Activated T-cell treated with anti-CD3 and anti-CD28 coated beads, Interleukin-2, amount 50 U/mL, for 1 hour (primary cell): ENCODE data around the gene CCDC39.
A peak's percentile ranks its signal among the peaks of the same experiment; 100 is the strongest.
"Not testable (repeated sequence)": the region's sequence is repeated elsewhere in the genome, so short reads cannot be mapped to it uniquely, and the experiment has no call there.

Experiments
- DNase-seq: peaks from one replicate; pipeline ENCODE4 v3.0.0-alpha.2; 2020

CCDC39 gene

GRCh38 chr3:180619723-180620122, 59.6 kb downstream of the CCDC39 start:
- no peak for DNase-seq

- not testable (repeated sequence) for DNase-seq
These were observed 60.7 kb downstream of the CCDC39 start for GRCh38 chr3:180618563-180618962.

- DNase-seq: no peak
These were observed 62.2 kb downstream of the CCDC39 start for GRCh38 chr3:180617049-180617448.

GRCh38 chr3:180615954-180616353, 63.3 kb downstream of the CCDC39 start:
- DNase-seq: no peak

GRCh38 chr3:180612364-180612763, 66.9 kb downstream of the CCDC39 start:
- no peak for DNase-seq

GRCh38 chr3:180611006-180611405, 68.3 kb downstream of the CCDC39 start:
- no peak for DNase-seq

GRCh38 chr3:180601688-180602666, 77.3 kb downstream of the CCDC39 start, which contains the start of gene TTC14:
TTC14 (plus strand) TSS chr3:180602163; CDS start chr3:180602262, 99 bp downstream.
- DNase-seq: peak; percentile 91

GRCh38 chr3:180600473-180600872, 78.8 kb downstream of the CCDC39 start:
- no peak for DNase-seq

- DNase-seq: no peak
These were observed 83.7 kb downstream of the CCDC39 start for GRCh38 chr3:180595559-180595935.

- DNase-seq: no peak
These were observed 84.4 kb downstream of the CCDC39 start for GRCh38 chr3:180594631-180595558.

GRCh38 chr3:180593631-180594030, 85.7 kb downstream of the CCDC39 start:
- not testable (repeated sequence) for DNase-seq

- DNase-seq: no peak
These were observed 88.9 kb downstream of the CCDC39 start for GRCh38 chr3:180590396-180590795.

- DNase-seq: no peak
These were observed 98.4 kb downstream of the CCDC39 start for GRCh38 chr3:180580934-180581333.

- DNase-seq: no peak
These were observed 103.7 kb downstream of the CCDC39 start for GRCh38 chr3:180575571-180575970.

GRCh38 chr3:180571831-180572598, 107.3 kb downstream of the CCDC39 start:
- DNase-seq: no peak

GRCh38 chr3:180570238-180570637, 109.1 kb downstream of the CCDC39 start:
- DNase-seq: no peak

GRCh38 chr3:180564676-180565075, 114.6 kb downstream of the CCDC39 start:
- no peak for DNase-seq
